HCT116 (cell line): ENCODE data around the gene ACTRT3.

Experiments
- CTCF ChIP-seq, 3 experiments: fragments of 200-600 bp in 1 of 3; sonication (generic) in 1 of 3; IDR thresholded peaks in 2 of 3; conservative IDR thresholded peaks in 1 of 3; 2 replicates each; pipeline ENCODE4 v1.5.1; 2012 to 2017; ENCODE audit warnings: low read depth in 2 of 3, low read length in 2 of 3, antibody characterized with exemption in 1 of 3, borderline replicate concordance in 1 of 3, control low read depth in 1 of 3, mild to moderate bottlenecking in 1 of 3, mixed read lengths in 1 of 3, mixed run types in 1 of 3, moderate library complexity in 1 of 3; ENCODE audit not compliant: insufficient read depth in 1 of 3
- EZH2 ChIP-seq: fragments of 200-600 bp; sonication (generic); IDR thresholded peaks from 2 replicates; pipeline ENCODE4 v1.6.1; 2017; ENCODE audit warnings: antibody characterized with exemption, mixed run types
- JUND ChIP-seq: IDR thresholded peaks from 2 replicates; pipeline ENCODE4 v1.6.1; 2012

- peak in 2 of 3 experiments; percentile 48 to 59; a peak in 3 of 6 replicates for TF ChIP-seq CTCF (IDR thresholded peaks at IDR 0.05 in 2 of 3, conservative IDR thresholded peaks at IDR 0.05 in 1 of 3; ENCODE audit: borderline replicate concordance in 1 of 3, insufficient read depth in 1 of 3, low read depth in 2 of 3, low read length in 2 of 3)
- TF ChIP-seq EZH2, result no peak
- TF ChIP-seq JUND, result no peak
These were observed 24.9 kb downstream of the ACTRT3 start for GRCh38 chr3:169744366-169745054.
